22Rv1 (cell line): ENCODE results near the gene IL34.
"Not testable (repeated sequence)": the region's sequence is repeated elsewhere in the genome, so short reads cannot be mapped to it uniquely, and the experiment has no call there.

Source experiments
- ZFX ChIP-seq: fragments of 450-650 bp; IDR thresholded peaks from 2 replicates; pipeline ENCODE4 v1.6.1; 2017; ENCODE audit warnings: antibody characterized with exemption, borderline replicate concordance
- TF ChIP-seq, protein P1 (sequence below): fragments of 450-650 bp; IDR thresholded peaks from 2 replicates; pipeline ENCODE4 v1.5.1; 2017; ENCODE audit warnings: mild to moderate bottlenecking

- TF ChIP-seq, protein P1, sequence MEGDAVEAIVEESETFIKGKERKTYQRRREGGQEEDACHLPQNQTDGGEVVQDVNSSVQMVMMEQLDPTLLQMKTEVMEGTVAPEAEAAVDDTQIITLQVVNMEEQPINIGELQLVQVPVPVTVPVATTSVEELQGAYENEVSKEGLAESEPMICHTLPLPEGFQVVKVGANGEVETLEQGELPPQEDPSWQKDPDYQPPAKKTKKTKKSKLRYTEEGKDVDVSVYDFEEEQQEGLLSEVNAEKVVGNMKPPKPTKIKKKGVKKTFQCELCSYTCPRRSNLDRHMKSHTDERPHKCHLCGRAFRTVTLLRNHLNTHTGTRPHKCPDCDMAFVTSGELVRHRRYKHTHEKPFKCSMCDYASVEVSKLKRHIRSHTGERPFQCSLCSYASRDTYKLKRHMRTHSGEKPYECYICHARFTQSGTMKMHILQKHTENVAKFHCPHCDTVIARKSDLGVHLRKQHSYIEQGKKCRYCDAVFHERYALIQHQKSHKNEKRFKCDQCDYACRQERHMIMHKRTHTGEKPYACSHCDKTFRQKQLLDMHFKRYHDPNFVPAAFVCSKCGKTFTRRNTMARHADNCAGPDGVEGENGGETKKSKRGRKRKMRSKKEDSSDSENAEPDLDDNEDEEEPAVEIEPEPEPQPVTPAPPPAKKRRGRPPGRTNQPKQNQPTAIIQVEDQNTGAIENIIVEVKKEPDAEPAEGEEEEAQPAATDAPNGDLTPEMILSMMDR, result not testable (repeated sequence)
- TF ChIP-seq ZFX, result not testable (repeated sequence)
Observed at GRCh38 chr16:70670938-70671337, 24.6 kb downstream of the IL34 start.
